Activated CD4-positive, alpha-beta T cell treated with anti-CD3 and anti-CD28 coated beads, Interleukin-2, amount 50 U/mL, for 16 hours (primary cell): ENCODE data around the gene GOLGA6L1.
"Not testable (repeated sequence)": the region's sequence is repeated elsewhere in the genome, so short reads cannot be mapped to it uniquely, and the experiment has no call there.

ENCODE experiments used
- DNase-seq: peaks from one replicate; pipeline ENCODE4 v3.0.0-alpha.2; 2020

The GOLGA6L1 gene

GRCh38 chr15:23136722-23137121 is at the start of gene GOLGA6L1:
GOLGA6L1 (minus strand) TSS chr15:23136822; CDS start chr15:23136731, 91 bp downstream.
- DNase-seq = not testable (repeated sequence)

- DNase-seq = not testable (repeated sequence)
Observed at GRCh38 chr15:23181201-23181600, 44.6 kb upstream of the GOLGA6L1 start.

GRCh38 chr15:23180547-23180927 is 43.9 kb upstream of the GOLGA6L1 start:
- not testable (repeated sequence) for DNase-seq

GRCh38 chr15:23179768-23180546 is 43.3 kb upstream of the GOLGA6L1 start:
- not testable (repeated sequence) for DNase-seq

GRCh38 chr15:23176683-23177082 is 40.1 kb upstream of the GOLGA6L1 start:
- not testable (repeated sequence) for DNase-seq

GRCh38 chr15:23175606-23176005 is 39.0 kb upstream of the GOLGA6L1 start:
- not testable (repeated sequence) for DNase-seq

- DNase-seq = not testable (repeated sequence)
Observed at GRCh38 chr15:23174609-23175140, 38.1 kb upstream of the GOLGA6L1 start.

GRCh38 chr15:23132787-23133186 is 3.8 kb downstream of the GOLGA6L1 start:
- DNase-seq = not testable (repeated sequence)

- DNase-seq = no peak
Observed at GRCh38 chr15:23118208-23118607, 18.4 kb downstream of the GOLGA6L1 start.

GRCh38 chr15:23095796-23096195 is 40.8 kb downstream of the GOLGA6L1 start:
- no peak for DNase-seq

- DNase-seq = no peak
Observed at GRCh38 chr15:23083115-23083514, 53.5 kb downstream of the GOLGA6L1 start.

- DNase-seq = not testable (repeated sequence)
Observed at GRCh38 chr15:23081996-23082737, 54.5 kb downstream of the GOLGA6L1 start.

- no peak for DNase-seq
Observed at GRCh38 chr15:23081271-23081670, 55.4 kb downstream of the GOLGA6L1 start.

GRCh38 chr15:23079766-23080165 is 56.9 kb downstream of the GOLGA6L1 start:
- DNase-seq = no peak
